ENCODE data around the gene SNTG2. TPM values are rescaled to one million over a fixed set of nuclear protein-coding genes. Genes with fewer than 3 reads are reported as not detected.

The SNTG2 gene
- total RNA-seq, 1 experiment from 2014 or later, result not detected

DNA sequence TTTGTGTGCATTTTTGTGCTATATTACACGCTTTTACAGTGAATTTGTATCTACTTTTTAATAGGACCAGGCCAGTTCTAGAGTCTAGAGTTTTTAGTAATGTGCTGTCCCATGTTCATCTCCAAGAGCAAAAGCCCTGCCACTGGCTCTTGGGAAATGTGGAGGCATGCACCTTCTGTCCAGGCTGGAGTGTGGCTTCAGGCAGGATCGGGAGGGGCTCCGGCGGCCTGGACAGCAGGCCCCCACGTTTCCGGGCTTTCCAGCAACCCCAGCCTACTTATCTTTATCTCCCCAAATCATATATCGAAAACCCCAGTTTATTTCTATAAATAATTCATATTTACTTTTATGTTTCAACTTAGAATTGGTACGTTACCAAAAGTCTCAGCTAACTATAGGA is 78.2 kb downstream of the SNTG2 start:
- DNase-seq (ENCODE audit: low spot score), result no peak
- in situ Hi-C loops (cut with HindIII; ENCODE audit: low sequenced_read_pairs), result no loop called here

DNA sequence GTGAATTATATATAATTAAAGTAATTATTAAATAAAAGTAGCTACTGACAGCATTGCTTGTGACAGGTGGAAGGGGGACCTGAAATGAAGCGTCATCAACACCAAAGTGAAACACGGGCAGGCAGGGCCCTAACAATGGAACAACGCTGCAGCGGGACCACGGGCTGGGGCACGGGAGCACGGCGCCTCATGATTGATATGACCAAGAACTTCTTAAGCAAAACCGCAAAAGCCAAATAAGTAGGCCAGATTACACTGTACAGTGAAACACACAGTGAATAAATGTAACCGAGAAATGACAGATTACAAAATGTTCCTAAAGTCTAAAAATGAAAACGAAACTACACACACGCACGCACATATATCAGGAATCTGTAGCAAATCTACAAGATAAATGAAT is 81.4 kb downstream of the SNTG2 start:
- DNase-seq (ENCODE audit: low spot score), result no peak
- in situ Hi-C loops (cut with HindIII; ENCODE audit: low sequenced_read_pairs), result no loop called here

DNA sequence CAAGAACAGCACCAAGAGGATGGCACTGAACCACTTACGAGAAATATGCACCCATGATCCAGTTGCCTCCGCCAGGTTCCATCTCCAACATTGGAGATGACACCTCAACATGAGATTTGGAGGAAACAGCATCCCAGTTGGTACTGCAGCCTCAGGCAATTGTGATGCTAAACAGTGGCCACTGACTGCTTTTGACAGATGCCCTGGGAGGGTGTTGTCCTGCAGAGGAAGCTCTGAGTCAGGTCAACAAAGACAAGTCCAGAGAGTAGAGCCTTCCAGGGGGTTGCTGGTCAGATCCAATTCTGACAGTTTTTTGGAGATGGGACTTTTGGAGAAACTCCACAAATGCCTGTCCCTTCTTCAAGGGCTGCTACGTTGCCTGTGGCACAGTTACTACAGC is 82.4 kb downstream of the SNTG2 start:
- DNase-seq (ENCODE audit: low spot score), result no peak
- in situ Hi-C loops (cut with HindIII; ENCODE audit: low sequenced_read_pairs), result no loop called here

DNA sequence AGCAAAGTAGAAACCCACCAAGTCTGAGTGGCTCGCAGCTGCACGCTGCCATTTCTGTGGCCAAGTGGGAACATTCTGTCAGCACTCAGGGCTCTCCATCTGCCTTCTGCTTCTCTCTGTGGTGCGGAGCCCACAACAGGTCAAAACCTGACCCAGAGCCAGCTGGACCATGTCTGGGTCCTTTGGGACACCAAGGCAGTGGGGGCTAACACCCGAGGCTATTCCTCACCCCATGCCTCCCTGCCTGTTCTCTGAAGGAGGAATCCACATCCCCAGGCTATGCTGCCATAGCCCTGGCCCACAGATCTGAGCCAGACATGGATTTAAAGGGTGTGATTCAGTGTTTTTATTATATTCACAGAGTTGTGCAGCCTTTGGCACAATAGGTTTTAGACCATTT is 86.4 kb downstream of the SNTG2 start:
- DNase-seq (ENCODE audit: low spot score), result no peak
- in situ Hi-C loops (cut with HindIII; ENCODE audit: low sequenced_read_pairs), result no loop called here

DNA sequence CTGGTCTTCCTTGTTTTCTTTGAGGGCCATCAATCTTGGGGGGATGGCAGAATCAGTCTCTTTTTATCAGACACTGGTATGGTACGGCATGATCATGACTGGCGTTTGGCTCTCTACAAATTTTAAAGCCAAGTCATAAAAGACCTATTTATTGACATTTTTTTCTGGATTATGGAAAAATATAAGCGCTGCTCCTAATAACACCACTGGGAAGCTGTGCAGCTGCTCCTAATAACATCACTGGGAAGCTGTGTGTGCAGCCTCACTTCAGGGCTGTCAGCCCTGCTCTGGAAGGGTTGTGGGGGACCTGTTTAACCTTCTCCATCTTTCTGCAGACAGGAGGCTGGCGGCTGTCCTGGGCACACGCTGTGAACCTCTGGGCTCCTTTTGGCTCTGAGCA is 88.9 kb downstream of the SNTG2 start:
- in situ Hi-C loops (cut with HindIII; ENCODE audit: low sequenced_read_pairs), result no loop called here
- no peak for DNase-seq (ENCODE audit: low spot score)

DNA sequence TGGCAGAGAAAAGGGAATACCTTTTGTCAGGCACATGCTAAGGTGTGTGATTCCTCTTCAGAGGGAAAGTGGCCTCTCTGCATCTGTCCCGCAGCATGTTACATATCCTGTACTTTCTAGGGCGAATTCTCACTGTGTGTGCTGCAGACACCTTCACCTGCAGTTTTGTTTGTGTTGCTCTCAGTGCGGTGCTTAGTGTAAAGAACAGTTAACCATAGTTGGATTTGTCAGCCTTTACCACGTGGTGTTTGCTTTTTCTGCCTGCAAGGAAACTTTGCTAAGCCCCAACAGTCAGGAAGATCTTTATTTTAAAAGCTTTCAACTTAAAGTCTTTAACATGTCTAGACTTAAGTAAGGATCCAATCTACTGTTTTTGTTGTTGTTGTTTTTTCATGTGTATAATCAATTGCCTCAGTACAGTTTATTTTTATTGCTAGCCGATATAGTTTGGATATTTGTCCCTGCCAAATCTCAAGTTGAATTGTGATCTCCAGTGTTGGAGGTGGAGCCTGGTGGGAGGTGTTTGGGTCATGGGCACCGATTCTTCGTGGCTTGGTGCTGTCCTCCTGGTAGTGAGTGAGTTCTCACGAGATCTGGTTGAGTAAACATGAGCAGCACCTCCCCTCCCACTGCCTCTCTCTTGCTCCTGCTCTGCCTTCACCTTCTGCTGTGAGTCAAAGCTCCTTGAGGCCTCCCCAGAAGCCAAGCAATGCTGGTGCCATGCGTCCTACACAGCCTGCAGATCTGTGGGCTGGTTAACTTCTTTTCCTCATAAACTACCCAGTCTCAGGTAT is 90.6 kb downstream of the SNTG2 start:
- no peak for DNase-seq (ENCODE audit: low spot score)

DNA sequence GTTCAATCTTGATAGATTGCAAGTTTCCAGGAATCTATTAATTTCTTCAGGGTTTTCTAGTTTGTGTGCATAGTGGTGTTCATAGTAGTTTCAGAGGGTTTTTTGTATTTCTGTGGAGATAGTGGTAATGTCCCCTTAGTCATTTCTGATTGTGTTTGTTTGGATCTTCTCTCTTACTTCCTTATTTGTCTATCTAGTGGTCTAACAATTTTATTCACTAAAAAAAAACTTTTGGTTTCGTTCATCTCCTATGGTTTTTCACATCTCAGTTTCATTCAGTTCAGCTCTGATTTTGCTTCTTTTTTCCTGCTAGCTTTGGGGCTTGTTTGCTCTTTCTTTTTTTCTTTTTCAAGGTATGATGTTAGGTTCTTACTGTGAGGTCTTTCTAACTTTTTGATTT is 94.5 kb downstream of the SNTG2 start:
- no peak for DNase-seq (ENCODE audit: low spot score)
- in situ Hi-C loops (cut with HindIII; ENCODE audit: low sequenced_read_pairs), result no loop called here

More for the DNA sequence above, 90.6 kb downstream of the SNTG2 start:
- in situ Hi-C loops (cut with HindIII; ENCODE audit: low sequenced_read_pairs), result no loop called here

DNA sequence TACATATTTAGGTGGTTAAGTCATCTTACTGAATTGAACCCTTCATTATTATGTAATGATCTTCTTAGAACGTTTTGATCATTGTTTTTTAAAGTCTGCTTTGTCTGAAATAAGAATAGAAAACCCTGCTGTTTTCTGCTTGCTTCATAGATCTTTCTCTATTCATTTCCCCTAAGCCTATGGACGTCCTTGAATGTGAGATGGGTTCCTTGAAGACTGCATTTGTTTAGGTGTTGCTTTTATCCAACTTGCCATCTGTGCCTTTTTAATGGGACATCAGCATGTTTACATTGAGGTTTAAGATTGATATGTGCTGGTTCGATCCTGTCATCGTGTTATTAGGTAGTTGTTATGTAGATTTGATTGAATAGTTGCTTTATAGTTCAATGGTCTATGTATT is 95.4 kb downstream of the SNTG2 start:
- no peak for DNase-seq (ENCODE audit: low spot score)
- in situ Hi-C loops (cut with HindIII; ENCODE audit: low sequenced_read_pairs), result no loop called here

DNA sequence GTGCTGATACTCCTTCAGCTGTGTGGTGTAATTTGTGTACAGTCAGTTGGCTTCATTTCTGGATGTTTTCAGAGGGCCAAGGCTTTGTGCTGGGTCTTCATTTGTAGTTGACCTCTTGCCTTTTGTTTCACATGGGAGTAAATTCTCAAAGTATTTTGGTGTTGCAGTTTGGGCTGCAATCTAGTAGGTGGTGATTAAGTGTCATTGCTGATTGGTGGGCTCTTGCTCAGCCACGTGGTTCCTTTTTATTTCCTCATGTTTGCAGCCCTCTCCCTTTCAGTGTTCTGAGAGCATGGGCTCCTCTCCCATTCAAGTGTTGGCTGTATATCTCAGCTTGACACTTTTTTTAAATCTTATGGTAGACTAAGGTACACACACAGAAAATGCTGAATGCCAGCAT is 96.8 kb downstream of the SNTG2 start:
- in situ Hi-C loops (cut with HindIII; ENCODE audit: low sequenced_read_pairs), result no loop called here
- DNase-seq (ENCODE audit: low spot score), result no peak

DNA sequence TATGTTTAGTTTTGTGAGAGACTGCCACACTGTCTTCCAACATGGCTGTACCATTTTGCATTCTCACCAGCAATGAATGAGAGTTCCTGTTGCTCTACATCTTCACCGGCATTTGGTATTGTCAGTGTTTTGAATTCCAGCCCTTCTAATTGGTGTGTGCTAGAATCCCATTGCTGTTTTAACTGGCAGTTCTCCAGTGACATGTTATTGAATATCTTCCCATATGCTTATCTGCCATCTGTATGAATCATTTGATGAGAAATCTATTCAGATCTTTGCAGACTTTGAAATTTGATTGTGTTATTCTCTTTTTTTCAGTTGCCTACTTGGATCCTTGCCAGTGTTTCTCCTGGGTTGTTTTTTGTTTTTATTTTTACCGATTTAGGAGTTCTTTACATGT is 99.0 kb downstream of the SNTG2 start:
- no peak for DNase-seq (ENCODE audit: low spot score)
- in situ Hi-C loops (cut with HindIII; ENCODE audit: low sequenced_read_pairs), result no loop called here

DNA sequence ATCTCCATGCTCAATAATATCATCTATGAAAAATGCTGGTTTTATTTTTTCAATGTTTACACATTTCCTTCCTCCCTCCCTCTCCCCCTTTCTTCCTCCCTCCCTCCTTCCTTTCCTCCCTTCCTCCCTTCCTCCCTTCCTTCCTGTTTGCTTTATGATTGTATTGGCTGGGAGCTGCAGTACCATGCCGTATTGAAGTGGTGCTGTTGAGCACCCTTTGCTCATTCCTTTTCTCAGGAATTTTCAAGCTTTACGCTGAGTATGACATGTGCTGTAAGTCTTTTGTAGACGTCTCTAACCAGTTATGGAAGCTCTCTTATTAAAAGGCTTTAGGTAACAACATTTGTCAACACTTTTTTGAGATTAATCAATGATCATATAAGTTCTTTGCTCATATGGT is 100.4 kb downstream of the SNTG2 start:
- DNase-seq (ENCODE audit: low spot score), result no peak
- in situ Hi-C loops (cut with HindIII; ENCODE audit: low sequenced_read_pairs), result no loop called here

DNA sequence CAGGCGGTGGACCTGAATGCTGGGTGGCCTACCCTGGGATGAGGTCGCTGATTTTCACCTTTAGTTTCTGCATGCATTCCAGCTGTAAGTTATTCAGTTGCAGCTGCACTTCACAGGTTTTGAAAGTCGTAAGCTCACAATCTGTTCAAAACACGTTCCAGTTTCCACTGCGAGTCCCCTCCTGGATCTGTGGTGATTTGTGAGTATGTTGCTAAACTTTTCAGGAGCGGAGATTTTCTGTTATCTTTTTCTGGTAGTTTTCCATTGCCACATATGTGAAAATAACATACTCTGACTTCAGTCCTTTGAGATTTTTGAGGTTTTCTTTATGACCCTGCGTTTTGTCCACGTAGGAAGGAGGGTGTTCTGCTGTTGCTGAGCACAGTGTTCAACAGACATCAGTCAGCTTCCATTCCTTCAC is 102.1 kb downstream of the SNTG2 start:
- in situ Hi-C loops (cut with HindIII; ENCODE audit: low sequenced_read_pairs), result no loop called here
- no peak for DNase-seq (ENCODE audit: low spot score)

DNA sequence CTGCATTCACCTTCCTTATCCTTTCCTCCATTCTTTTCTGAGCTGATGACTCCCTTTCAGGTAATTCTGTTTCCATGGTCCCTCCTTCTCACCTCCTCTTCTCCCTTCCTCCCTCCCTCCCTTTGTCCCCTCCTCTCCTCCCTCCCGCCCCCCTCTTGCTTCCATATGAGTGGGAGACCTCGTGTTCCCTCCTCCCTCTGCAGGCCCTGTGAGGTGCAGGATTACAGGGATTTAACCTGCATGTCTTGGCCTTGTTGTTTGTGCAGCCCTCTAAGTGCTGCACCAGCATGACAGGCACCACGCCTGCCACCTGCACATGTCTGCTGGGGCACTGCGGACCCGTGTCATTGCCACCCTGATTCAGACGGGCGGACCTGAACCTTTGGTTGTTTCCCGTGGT is 103.1 kb downstream of the SNTG2 start:
- DNase-seq (ENCODE audit: low spot score), result no peak
- in situ Hi-C loops (cut with HindIII; ENCODE audit: low sequenced_read_pairs), result no loop called here

DNA sequence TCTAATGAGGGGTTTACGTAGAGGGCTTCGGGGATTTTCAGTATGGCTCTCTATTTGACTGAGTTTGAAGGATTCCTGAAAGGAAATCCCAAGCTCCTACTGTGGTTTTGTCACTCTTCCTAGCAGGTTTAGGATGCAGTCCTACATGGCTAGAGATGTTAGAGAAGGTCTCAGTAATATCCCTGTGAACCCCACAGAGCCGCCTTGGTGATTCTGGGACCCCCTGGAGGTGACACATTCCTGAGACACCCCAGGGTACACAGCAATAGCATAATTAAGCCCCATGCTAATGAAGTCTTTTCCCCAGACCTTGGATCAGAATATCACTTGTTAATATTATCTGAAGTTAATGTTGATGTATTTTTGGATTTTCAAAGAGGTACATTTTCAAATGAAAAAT is 103.8 kb downstream of the SNTG2 start:
- no peak for DNase-seq (ENCODE audit: low spot score)
- in situ Hi-C loops (cut with HindIII; ENCODE audit: low sequenced_read_pairs), result no loop called here

DNA sequence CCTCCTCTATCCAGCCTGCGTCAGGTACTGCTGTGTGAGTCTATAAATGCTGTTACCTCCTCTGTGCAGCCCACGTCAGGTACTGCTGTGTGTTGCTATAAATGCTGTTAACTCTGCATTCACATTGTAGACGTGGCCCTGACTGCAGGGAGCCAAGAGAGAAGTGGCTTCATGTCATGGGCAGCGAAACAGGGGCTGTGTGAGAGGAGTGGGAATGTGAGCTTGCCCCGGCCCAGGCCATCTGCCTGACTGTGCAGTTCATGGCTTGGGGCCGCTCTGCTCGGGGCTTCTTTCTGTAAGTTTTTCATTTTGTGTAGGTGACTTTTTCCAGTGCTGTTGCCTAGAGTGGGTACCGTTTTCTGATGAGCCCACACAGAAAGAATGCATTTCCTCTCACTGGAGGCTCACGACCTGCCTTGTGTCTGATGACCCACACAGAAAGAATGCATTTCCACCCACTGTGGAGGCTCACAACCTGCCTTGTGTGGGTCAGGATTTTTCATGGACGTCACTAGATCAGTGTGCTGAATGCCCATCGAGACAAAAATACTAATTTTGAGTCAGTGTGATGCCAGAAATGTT is 104.5 kb downstream of the SNTG2 start:
- no peak for DNase-seq (ENCODE audit: low spot score)
- in situ Hi-C loops (cut with HindIII; ENCODE audit: low sequenced_read_pairs), result no loop called here

DNA sequence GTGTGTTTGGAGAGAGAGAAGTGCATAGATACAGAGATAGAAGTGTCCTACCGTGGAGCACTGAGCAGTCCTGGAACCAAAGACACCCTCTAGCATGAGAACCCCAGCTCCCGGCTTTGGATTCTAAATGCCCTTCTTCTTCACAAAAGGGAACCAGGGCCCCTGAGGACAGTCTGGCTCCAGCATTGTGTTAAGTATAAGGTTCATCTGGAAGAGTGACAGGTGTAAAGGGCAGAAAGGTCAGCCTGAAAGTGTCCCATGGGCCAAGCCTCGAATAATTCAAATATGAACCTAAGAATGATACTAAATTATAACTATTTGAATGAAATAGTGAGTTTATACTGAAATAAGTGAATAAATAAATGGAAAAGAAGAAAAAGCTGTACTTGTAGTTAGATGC is 109.7 kb downstream of the SNTG2 start:
- DNase-seq (ENCODE audit: low spot score), result no peak
- in situ Hi-C loops (cut with HindIII; ENCODE audit: low sequenced_read_pairs), result no loop called here

DNA sequence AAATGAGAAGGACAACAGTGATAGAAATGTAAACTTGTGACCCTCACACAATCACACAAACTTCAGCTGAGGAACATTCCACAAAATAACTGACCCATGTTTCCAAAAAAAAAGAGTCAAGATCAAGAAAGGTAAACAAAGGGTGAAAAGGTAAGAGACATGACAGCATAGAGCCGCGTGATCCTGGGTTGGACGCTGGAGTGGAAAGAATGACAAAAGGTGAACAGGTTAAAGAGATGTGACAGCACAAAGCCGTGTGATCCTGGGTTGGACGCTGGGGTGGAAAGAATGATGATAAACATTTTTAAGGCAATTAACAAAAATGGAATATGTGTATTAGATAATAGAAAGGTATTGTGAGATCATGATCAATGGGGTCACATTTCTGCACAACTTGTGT is 110.3 kb downstream of the SNTG2 start:
- DNase-seq (ENCODE audit: low spot score), result no peak
- in situ Hi-C loops (cut with HindIII; ENCODE audit: low sequenced_read_pairs), result no loop called here

DNA sequence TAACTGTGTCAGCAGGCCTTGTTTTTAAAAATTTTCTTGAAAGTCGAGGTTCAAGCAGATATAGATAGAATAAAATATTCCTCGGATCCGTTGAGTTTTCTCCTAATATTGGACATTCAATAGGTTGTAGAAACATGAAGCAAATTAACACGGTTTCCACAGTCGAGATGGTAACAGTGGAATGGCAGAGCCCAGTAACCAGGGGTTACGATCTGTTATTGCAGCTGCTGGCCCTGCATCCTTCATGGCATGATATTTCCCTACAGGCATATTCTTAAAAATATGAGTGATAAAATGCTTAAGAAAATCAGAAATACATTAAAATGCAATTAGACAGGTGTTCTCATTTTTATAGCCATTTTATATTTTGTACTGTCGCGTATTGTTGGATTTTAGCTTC is 117.6 kb downstream of the SNTG2 start:
- in situ Hi-C loops (cut with HindIII; ENCODE audit: low sequenced_read_pairs), result no loop called here
- DNase-seq (ENCODE audit: low spot score), result no peak

DNA sequence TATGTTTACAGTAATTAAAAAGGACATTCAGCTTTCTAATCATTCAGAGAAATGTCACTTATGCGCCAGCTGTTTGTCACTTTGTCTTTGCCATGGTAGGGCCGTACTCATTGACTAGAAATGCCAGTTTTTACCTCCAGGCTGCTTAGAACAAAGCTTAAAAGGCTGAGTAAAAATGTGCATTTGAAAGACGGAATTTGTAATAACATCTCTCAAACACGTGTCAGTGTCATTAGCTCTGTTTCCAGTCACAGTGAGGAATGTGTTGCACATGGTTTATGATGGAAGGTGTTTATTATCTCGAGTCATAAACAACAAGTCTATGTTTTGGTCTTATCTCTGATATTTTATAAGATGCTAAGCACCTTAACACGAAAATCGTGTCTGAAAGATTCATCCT is 118.2 kb downstream of the SNTG2 start:
- no peak for DNase-seq (ENCODE audit: low spot score)
- in situ Hi-C loops (cut with HindIII; ENCODE audit: low sequenced_read_pairs), result no loop called here

DNA sequence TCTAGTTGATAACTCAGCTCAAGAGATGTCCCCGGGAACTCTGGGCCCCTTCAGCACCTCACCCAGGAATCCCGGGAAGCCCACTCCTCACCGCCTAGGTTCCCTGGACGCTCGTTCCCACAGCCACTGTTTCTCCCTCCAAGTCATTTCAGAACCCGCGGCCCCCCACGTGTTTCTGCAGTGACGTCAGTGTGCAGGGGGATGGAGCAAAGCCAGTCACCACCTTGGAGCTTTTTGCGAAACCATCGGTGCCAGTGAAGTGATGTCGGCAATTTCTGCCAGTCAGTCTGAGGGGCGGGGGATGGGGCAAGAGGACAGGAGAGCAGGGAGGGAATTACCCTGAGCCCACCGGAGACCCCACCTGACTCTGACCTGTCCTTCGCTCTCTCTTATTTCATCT is 119.2 kb downstream of the SNTG2 start:
- in situ Hi-C loops (cut with HindIII; ENCODE audit: low sequenced_read_pairs), result no loop called here
- DNase-seq (ENCODE audit: low spot score), result no peak

DNA sequence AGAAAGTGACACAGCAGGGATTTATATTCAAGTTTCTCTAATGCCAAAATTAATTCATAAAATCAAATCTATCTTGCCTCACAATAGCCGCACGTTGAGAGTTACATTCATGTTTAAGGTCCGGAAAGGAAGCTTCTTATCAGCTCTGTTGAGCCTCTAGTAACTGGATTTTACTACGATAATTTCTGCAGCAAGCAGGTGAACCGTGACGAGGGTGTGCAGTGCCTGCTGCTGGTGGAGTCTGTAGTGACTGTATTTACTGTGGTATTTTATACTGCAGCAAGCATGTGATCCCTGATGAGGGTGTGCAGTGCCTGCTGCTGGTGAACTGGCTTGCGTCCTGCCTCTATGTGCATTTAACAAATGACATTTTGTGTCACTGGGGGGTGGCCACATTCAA is 120.0 kb downstream of the SNTG2 start:
- in situ Hi-C loops (cut with HindIII; ENCODE audit: low sequenced_read_pairs), result no loop called here
- no peak for DNase-seq (ENCODE audit: low spot score)

Measured in G401 (cell line).